ENCODE results near the gene GABRG3. TPM values are rescaled to one million over a fixed set of nuclear protein-coding genes. Genes with fewer than 3 reads are reported as not detected.

The GABRG3 gene
- total RNA-seq, 1 experiment from 2014 or later: not detected

DNA sequence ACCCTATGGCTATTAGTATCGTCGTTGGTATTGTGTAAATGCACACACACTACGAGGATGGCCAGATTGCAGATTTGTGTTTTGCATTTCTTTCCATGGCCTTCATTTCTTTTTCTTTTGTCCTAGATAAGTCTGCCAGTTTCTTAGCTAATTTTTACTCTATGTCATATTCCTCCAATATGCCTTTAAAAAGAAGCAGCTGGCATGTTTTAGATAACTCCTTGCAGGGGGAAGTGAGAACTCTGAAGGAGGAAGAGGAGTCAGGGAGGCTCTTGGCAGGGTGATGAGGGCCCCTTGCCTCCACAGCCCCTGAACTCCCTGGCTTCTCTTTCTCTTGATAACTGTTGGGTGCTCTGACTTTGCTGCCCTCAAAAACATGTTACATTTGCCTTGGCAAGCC is 244.0 kb downstream of the GABRG3 start:
- ATAC-seq: no peak
- DNase-seq (ENCODE audit: low read depth, low spot score): no peak
- Histone ChIP-seq H3K9ac (ENCODE audit: low read length) (no peak overlapping the region), H3K9me2 (ENCODE audit: insufficient read depth) (no peaks in the 10 kb centered on the region), H3K36me3 (ENCODE audit: control insufficient read depth in 1 of 2, insufficient read depth in 2 of 2, low read length in 2 of 2) (no peaks in the 10 kb centered on the region), H4K20me1 (ENCODE audit: insufficient read depth) (no peaks in the 10 kb centered on the region), H3K4me3 (replicated peaks in 1 of 2; ENCODE audit: low read depth in 1 of 2, low read length in 2 of 2) (no peak overlapping the region), H3K9me3 (ENCODE audit: control insufficient read depth in 1 of 2, insufficient read depth in 1 of 2, low read depth in 1 of 2, low read length in 2 of 2) (peaks cover 12 to 47% of the 10 kb centered on the region in 2 experiments; a peak in 2 of 4 replicates), H3K4me2 (ENCODE audit: low read length) (no peak overlapping the region), H3K4me1 (ENCODE audit: control insufficient read depth in 1 of 2, insufficient read depth in 2 of 2, low read length in 2 of 2) (no peaks in the 10 kb centered on the region), H2AFZ (ENCODE audit: low read depth, low read length, poor library complexity, severe bottlenecking) (no peak overlapping the region), H3K79me2 (ENCODE audit: insufficient read depth, low read length) (no peaks in the 10 kb centered on the region), H3K27ac (ENCODE audit: low read depth, low read length) (no peak overlapping the region), H3K27me3 (ENCODE audit: insufficient read depth, low read length) (no peaks in the 10 kb centered on the region)
- ChIA-PET CTCF (no interaction called here), POLR2A (no interaction called here), RAD21 (ENCODE audit: low non-redundant PET in 1 of 2, low total read pairs in 2 of 2, uncharacterized antibody in 2 of 2, unreplicated experiment in 2 of 2) (no interaction called here)
- BruUV-seq (replicated peaks): no TSS peak
- no peak for TF ChIP-seq JUND (IDR thresholded peaks at IDR 0.05)
- TF ChIP-seq ELF1 (IDR thresholded peaks at IDR 0.05; ENCODE audit: borderline replicate concordance, low read depth): no peak
- no peak for TF ChIP-seq FOSL1 (IDR thresholded peaks at IDR 0.05; ENCODE audit: low read depth)
- TF ChIP-seq EZH2 (IDR thresholded peaks at IDR 0.05): no peak
- no peak for TF ChIP-seq ZNF274 (IDR thresholded peaks at IDR 0.05; ENCODE audit: low read depth, low read length)
- TF ChIP-seq, protein P1, sequence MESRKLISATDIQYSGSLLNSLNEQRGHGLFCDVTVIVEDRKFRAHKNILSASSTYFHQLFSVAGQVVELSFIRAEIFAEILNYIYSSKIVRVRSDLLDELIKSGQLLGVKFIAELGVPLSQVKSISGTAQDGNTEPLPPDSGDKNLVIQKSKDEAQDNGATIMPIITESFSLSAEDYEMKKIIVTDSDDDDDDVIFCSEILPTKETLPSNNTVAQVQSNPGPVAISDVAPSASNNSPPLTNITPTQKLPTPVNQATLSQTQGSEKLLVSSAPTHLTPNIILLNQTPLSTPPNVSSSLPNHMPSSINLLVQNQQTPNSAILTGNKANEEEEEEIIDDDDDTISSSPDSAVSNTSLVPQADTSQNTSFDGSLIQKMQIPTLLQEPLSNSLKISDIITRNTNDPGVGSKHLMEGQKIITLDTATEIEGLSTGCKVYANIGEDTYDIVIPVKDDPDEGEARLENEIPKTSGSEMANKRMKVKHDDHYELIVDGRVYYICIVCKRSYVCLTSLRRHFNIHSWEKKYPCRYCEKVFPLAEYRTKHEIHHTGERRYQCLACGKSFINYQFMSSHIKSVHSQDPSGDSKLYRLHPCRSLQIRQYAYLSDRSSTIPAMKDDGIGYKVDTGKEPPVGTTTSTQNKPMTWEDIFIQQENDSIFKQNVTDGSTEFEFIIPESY (IDR thresholded peaks at IDR 0.05; ENCODE audit: extremely low read depth, insufficient replicate concordance, low read length): no peak
- no peak for TF ChIP-seq CEBPB (IDR thresholded peaks at IDR 0.05; ENCODE audit: low read depth)
- TF ChIP-seq POLR2AphosphoS5 (IDR thresholded peaks at IDR 0.05; ENCODE audit: low read depth, low read length): no peak
- intact Hi-C loops (cut with micrococcal nuclease): no loop called here

DNA sequence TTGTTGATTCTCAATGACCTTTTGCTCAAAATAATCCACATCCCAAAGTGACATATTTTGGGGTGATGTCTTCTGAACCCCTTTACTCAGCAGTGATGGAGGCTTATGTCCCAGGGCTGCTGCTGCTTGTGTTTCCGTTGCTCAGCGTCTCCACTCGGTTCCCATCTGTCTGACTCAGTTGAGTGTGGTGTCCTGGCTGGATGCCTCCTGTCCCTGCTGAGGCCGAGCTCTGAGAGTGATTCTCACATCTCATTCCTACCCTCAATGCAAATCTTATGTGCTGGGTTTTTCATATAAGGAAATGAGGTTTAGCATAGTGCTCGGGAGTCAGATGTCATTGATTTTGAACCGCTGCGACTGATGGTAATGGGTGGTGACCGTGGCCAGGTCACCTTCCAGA is 247.4 kb downstream of the GABRG3 start:
- Histone ChIP-seq H3K9me2 (ENCODE audit: insufficient read depth) (no peaks in the 10 kb centered on the region), H4K20me1 (ENCODE audit: insufficient read depth) (no peaks in the 10 kb centered on the region), H3K4me2 (ENCODE audit: low read length) (no peak overlapping the region), H3K79me2 (ENCODE audit: insufficient read depth, low read length) (no peaks in the 10 kb centered on the region), H3K27me3 (ENCODE audit: insufficient read depth, low read length) (no peaks in the 10 kb centered on the region), H3K9me3 (ENCODE audit: control insufficient read depth in 1 of 2, insufficient read depth in 1 of 2, low read depth in 1 of 2, low read length in 2 of 2) (peaks cover 5 to 37% of the 10 kb centered on the region in 2 experiments; a peak in 2 of 4 replicates), H3K9ac (ENCODE audit: low read length) (no peak overlapping the region), H3K4me1 (ENCODE audit: control insufficient read depth in 1 of 2, insufficient read depth in 2 of 2, low read length in 2 of 2) (no peaks in the 10 kb centered on the region), H2AFZ (ENCODE audit: low read depth, low read length, poor library complexity, severe bottlenecking) (no peak overlapping the region), H3K4me3 (replicated peaks in 1 of 2; ENCODE audit: low read depth in 1 of 2, low read length in 2 of 2) (no peak overlapping the region), H3K27ac (ENCODE audit: low read depth, low read length) (no peak overlapping the region), H3K36me3 (ENCODE audit: control insufficient read depth in 1 of 2, insufficient read depth in 2 of 2, low read length in 2 of 2) (no peaks in the 10 kb centered on the region)
- TF ChIP-seq FOSL1 (IDR thresholded peaks at IDR 0.05; ENCODE audit: low read depth): no peak
- no peak for TF ChIP-seq SIN3A (IDR thresholded peaks at IDR 0.05; ENCODE audit: low read depth)
- no peak for TF ChIP-seq EZH2phosphoT487 (IDR thresholded peaks at IDR 0.05; ENCODE audit: borderline replicate concordance)
- no peak for TF ChIP-seq TCF7L2 (IDR thresholded peaks at IDR 0.05; ENCODE audit: borderline replicate concordance, extremely low read depth, insufficient read depth, insufficient read length)
- TF ChIP-seq EGR1 (IDR thresholded peaks at IDR 0.05; ENCODE audit: low read depth): no peak
- TF ChIP-seq, protein P2, sequence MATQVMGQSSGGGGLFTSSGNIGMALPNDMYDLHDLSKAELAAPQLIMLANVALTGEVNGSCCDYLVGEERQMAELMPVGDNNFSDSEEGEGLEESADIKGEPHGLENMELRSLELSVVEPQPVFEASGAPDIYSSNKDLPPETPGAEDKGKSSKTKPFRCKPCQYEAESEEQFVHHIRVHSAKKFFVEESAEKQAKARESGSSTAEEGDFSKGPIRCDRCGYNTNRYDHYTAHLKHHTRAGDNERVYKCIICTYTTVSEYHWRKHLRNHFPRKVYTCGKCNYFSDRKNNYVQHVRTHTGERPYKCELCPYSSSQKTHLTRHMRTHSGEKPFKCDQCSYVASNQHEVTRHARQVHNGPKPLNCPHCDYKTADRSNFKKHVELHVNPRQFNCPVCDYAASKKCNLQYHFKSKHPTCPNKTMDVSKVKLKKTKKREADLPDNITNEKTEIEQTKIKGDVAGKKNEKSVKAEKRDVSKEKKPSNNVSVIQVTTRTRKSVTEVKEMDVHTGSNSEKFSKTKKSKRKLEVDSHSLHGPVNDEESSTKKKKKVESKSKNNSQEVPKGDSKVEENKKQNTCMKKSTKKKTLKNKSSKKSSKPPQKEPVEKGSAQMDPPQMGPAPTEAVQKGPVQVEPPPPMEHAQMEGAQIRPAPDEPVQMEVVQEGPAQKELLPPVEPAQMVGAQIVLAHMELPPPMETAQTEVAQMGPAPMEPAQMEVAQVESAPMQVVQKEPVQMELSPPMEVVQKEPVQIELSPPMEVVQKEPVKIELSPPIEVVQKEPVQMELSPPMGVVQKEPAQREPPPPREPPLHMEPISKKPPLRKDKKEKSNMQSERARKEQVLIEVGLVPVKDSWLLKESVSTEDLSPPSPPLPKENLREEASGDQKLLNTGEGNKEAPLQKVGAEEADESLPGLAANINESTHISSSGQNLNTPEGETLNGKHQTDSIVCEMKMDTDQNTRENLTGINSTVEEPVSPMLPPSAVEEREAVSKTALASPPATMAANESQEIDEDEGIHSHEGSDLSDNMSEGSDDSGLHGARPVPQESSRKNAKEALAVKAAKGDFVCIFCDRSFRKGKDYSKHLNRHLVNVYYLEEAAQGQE (IDR thresholded peaks at IDR 0.05; ENCODE audit: low read depth): no peak
- TF ChIP-seq, protein P3, sequence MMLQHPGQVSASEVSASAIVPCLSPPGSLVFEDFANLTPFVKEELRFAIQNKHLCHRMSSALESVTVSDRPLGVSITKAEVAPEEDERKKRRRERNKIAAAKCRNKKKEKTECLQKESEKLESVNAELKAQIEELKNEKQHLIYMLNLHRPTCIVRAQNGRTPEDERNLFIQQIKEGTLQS (IDR thresholded peaks at IDR 0.05): no peak
- TF ChIP-seq RAD21 (IDR thresholded peaks at IDR 0.05; ENCODE audit: low read depth): no peak
- ChIA-PET POLR2A (no interaction called here), CTCF (no interaction called here), RAD21 (ENCODE audit: low non-redundant PET in 1 of 2, low total read pairs in 2 of 2, uncharacterized antibody in 2 of 2, unreplicated experiment in 2 of 2) (no interaction called here)
- intact Hi-C loops (cut with micrococcal nuclease): no loop called here
- DNase-seq (ENCODE audit: low read depth, low spot score) (no peak), ATAC-seq (no peak)
- BruUV-seq (replicated peaks): no TSS peak

Data from HCT116 (cell line).